ENCODE data around the gene FBXW12.
A peak's percentile ranks its signal among the peaks of the same experiment; 100 is the strongest.

The FBXW12 gene

DNA sequence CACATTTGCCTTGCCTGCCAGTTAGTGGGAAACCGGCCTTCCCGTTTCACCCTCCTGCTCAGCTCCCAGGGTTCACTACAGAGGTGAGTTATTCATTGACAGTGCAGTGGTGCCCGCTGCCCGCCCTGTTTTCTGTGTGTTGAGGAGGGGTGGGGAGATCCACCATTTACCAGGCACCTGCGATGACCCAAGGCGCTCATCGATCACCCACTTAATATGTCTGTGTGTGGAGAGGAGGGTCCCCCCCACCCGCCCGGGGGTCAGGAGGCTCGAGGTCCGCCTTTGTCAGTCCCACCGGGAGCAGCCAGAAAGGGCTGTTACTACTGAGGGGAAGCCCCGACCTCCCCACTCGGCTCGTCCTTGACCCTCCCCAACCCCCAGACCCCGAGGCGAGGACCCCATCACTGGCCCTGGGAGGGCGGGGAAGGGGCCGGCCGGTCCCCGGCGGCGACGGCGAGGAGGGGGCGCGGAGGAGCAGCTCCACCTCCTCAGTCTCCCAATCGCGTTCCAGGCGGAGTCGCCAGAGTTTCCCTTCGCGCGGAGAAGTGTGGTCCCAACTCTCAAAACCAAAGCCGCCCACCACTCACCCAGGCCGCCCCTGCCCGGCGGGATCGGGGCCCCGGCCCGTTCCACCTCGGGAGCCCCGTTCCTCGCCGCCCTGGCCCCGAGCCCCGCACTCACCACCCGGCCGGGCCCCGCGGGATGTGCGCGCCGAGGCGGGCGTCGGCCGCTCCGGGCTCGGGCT is 56.7 kb downstream of the FBXW12 start:
- Histone ChIP-seq H3K27me3 (no peaks in the 10 kb centered on the region), H3K9me3 (no peaks in the 10 kb centered on the region), H3K4me1 (peaks cover 0 to 85% (median 64%) of the 10 kb centered on the region in 4 donors), H3K36me3 (peaks cover 0 to 19% (median 2%) of the 10 kb centered on the region in 3 donors), H3K27ac (peak overlapping the region; percentile 93 to 99), H3K4me3 (peak overlapping the region; percentile 68 to 87)
- TF ChIP-seq CTCF (IDR thresholded peaks at IDR 0.05): no peak
- peak; percentile 71 to 87 for DNase-seq
- intact Hi-C loops (cut with DNase I; ENCODE audit: low total_unique reads): no loop called here

DNA sequence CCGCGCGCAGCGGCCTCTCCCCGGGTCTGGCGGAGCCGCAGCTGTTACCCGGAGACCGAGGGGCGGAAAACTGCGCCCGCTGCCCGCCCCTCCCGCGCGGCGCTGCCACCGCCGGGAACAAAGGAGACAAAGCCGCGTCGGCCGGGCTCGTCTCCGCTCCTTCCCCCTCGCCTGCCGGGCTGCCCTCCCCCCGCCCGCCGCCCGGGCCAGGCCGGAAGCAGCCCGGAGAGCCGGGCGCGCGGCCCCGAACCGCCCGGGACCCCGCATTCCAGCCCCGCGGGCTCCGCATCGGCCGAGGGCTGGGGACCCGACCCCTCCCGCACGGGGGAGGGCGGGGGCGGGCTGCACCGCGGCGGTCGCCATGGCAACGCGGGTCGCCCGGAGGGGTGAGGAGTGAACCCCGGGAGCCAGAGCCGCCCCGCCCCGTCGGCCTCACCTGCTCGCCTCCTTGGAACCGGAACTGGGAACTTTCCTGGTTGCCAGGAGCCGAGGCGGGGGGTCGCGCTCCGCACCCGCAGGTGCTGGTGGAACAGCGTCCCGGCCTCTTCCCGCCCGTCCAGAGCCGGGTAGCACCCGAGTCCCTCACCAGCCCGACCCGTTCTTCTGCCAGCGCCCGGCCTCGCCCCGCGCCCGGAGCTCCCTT is 57.4 kb downstream of the FBXW12 start:
- peak in 1 of 2 donors; percentile 81 for DNase-seq
- Histone ChIP-seq H3K36me3 (peaks cover 0 to 15% (median 0%) of the 10 kb centered on the region in 3 donors), H3K4me1 (peaks cover 0 to 84% (median 64%) of the 10 kb centered on the region in 4 donors), H3K4me3 (peak overlapping the region; percentile 68 to 87), H3K27ac (peak overlapping the region; percentile 93 to 99), H3K9me3 (no peaks in the 10 kb centered on the region), H3K27me3 (no peaks in the 10 kb centered on the region)
- intact Hi-C loops (cut with DNase I; ENCODE audit: low total_unique reads): no loop called here
- TF ChIP-seq CTCF (IDR thresholded peaks at IDR 0.05): no peak

DNA sequence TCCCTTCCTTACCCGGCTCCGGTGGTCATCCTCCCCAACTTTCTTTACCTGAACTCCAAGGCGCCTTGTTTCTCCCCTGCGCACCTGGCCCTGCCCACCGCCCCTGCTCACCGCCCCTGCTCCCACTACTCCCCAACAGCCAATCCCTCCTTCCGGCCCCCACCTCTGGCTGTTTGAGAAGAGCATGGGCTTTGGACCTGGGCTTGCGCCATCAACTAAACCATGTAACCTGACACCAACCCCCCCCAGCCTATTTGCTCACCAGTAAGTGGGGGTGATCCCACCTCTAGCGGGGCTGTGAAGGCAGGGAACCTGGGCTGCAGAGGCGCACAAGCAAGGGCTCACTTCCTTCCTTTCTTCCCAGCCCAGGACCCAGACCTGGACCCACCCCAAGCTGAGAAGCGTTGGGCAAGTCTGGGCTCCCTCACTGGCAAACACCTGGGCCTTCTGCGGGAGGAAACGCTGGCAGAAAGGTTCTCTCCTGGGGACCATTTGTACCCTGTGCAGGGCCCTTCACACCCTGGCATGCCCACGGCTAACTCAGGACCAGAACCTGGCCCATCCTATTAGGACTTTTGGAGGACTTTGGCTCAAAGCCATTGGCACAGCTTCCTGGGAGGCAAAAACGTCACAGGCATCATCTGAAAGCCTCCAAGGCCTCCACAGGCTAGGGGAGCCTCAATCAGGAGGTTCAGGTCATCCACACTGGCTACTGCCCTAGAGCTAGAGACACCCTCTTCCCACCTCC is 58.1 kb downstream of the FBXW12 start, which contains the start of gene PLXNB1:
Gene PLXNB1 (minus strand): TSS at position 127 of the 748 bp plus-strand sequence. CDS start 5,475 bp downstream, outside the sequence.
- DNase-seq: peak; percentile 91 to 93
- H3K4me1 ChIP-seq: peaks cover 0 to 84% (median 61%) of the 10 kb centered on the region in 4 donors
- peak within 1 kb of the TSS; percentile 93 to 99 for H3K27ac ChIP-seq
- H3K4me3 ChIP-seq: peak within 1 kb of the TSS; percentile 68 to 87
- intact Hi-C loops (cut with DNase I; ENCODE audit: low total_unique reads): loop anchor here (10.0 kb wide), 2 partner anchors 125 to 195 kb away; partner anchors contain the start of gene NME6
- no peaks in the 10 kb centered on the region for H3K27me3 ChIP-seq
- peaks cover 0 to 15% (median 0%) of the 10 kb centered on the region in 3 donors for H3K36me3 ChIP-seq
- H3K9me3 ChIP-seq: no peaks in the 10 kb centered on the region
- no peak for TF ChIP-seq CTCF (IDR thresholded peaks at IDR 0.05)

- H3K4me1 ChIP-seq: peaks cover 0 to 78% (median 58%) of the 10 kb centered on the region in 4 donors
These were observed 58.7 kb downstream of the FBXW12 start for GRCh38 chr3:48430708-48431101.

More at GRCh38 chr3:48430708-48431101, 58.7 kb downstream of the FBXW12 start:
- TF ChIP-seq CTCF (IDR thresholded peaks at IDR 0.05): no peak
- Histone ChIP-seq H3K4me3 (peak overlapping the region in 1 of 2 donors; percentile 87), H3K36me3 (peaks cover 0 to 15% (median 0%) of the 10 kb centered on the region in 3 donors), H3K9me3 (no peaks in the 10 kb centered on the region), H3K27ac (peak overlapping the region; percentile 93 to 99), H3K27me3 (no peaks in the 10 kb centered on the region)
- peak in 1 of 2 donors; percentile 63 for DNase-seq
- intact Hi-C loops (cut with DNase I; ENCODE audit: low total_unique reads): loop anchor here (10.0 kb wide), 2 partner anchors 126 to 196 kb away; partner anchors contain the start of gene NME6

Data from tibial artery (tissue), 4 donors.